Stimulated activated CD4-positive, alpha-beta T cell treated with anti-CD3 and anti-CD28 coated beads, Interleukin-4, amount 100 ng/mL, for 1 hour (primary cell): Measurements from ENCODE around the gene ANKMY2.

ENCODE experiments used
- DNase-seq: peaks from one replicate; pipeline ENCODE4 v3.0.0-alpha.2; 2020

The ANKMY2 gene

DNA sequence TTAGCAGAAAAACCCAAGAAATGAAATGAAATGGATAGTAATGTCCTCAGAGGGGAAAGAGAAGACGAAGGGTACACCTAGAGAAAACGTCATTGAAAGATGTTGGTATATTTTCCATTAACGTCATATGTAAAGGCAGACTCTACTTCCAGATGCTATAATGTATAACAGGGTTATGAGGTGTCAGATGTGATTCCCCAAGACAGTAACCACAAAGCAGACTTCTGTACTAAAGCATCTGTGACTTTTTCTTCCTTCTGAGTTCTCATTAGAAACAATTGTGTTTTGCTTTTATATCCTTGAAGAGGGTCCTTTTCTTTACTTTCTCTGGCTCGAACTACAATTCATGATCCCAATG is 81.6 kb downstream of the ANKMY2 start:
- no peak for DNase-seq

DNA sequence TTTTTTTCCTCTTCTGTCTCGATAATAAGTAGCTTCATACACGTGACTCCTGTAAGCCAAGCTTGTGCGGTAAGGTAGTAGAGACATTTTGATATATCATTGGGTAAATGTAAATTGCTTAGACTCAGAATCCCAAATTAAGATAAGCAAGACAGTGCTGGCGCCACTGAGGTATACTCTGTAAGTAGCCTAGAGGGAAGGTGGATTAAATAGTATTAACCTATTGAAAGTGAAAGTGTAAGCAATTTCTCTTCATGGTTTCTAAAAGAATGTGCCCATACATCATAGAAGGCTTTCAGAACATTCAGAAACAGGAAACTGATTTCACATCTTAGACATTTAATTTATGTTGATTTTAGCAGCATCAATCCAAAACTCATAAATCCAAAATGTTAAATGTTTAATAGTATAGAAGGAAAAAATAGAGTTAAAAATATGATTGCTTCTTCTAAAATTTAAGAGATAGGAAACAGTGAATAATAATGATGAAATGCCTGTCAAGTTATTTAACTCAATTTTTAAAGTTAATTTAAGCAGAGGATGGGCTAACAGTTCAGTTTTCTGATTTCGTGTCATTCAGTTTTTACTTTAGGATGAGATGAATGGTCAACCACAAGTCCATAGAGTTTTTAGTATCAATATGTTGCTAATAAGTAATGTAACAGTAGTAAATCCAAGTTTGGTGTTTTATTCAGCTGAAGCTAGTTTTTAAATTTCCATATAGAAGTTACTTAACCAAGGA is 82.1 kb downstream of the ANKMY2 start:
- DNase-seq: no peak

DNA sequence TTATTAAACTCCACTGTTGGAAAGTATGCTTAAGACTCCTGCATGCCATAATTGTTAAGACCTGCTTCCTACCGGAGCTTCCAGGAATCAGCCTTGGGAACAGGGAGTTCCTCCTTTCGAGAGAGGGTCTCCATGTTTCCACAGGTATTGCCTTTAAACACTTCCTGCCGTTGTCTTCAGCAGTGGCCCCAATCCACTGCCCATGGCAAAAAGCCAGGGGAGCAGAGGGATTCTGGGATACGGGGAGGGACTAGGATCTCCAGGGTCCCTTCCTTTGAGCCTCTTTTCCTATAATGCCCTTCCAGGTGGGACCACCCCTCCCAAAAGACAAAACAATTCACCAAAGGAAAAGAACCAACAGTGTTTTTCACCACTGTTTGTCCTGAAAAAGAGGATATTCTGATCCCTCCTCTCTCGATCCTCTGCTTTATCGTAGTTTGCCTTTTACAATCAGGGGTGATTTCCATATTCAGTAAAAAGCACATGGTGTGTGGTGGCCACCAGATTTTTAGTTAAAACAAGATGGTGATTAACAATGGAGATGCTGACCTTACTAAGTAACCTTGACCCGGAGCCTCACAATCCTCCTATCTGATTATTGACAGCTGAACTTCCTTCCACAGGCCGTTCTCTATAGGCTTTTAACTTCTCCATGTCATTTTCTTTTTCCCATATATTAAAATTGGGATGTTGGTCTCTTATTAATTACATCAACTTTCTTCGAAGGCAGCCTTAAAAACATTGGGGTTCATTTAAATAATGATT is 82.9 kb downstream of the ANKMY2 start:
- DNase-seq: no peak

GRCh38 chr7:16561943-16562342 is 83.6 kb downstream of the ANKMY2 start:
- no peak for DNase-seq

- DNase-seq: no peak
These were observed 85.9 kb downstream of the ANKMY2 start for GRCh38 chr7:16559497-16560179.

GRCh38 chr7:16558761-16559302 is 86.7 kb downstream of the ANKMY2 start:
- no peak for DNase-seq

DNA sequence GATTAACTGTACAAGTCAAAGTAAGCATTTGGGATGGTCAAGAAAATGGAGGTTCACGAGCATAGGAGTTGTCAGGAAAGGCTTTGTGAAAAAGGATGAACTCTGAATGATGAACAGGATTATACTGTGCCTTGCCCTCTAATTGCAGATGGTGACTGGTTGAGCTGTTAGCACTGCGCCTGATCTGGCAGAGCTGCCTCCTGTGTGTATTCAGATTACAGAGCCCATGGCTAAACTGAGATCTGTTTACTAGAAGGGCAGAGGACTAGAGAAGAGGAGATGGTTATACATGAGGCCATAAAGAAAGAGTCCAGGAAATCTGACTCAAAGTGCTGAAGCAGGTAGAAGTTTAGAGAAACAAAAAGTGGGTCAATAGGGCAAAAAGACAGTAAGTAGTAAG is 89.2 kb downstream of the ANKMY2 start:
- no peak for DNase-seq

DNA sequence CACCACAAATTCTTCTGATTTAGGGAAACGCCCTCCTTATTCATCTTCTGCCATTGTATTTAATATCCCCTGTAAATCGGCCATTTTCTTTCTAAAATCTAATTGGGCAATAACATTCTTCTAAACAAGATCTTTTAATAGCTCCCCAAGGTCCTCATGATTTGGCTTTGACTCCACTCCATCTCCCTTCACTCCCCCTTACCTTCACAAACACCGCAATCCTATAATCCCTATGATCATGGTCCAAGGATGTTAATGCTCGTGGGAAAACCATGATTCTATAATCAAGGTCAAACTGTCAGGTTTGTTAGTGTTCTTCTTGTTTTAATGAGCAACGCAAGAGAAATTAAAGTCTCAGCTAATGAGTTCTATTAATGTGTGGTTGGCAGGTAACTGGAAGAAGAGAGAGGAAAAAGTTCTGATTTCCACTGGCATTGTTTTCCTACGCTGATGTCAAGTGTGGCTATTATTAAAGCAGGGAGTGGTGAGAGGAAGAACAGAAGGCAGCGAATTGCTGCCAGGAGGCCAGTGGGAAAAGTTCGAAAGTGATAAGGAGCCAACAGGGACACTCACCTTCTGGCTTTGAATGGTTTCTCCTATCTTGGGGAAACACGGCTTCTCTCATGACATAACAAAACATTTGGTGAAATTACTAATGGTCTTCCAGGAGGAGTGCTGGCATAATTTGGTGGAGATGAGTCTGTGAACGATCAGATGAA is 90.9 kb downstream of the ANKMY2 start:
- no peak for DNase-seq

GRCh38 chr7:16550671-16551070 is 94.9 kb downstream of the ANKMY2 start:
- no peak for DNase-seq
